DOHH2 (cell line): ENCODE data around the gene HTRA3.

Experiments
- H3F3A ChIP-seq: fragments of 200-600 bp; sonication (generic), shearing (Covaris generic); 2 replicates; pipeline ENCODE4 v1.6.0; 2016; ENCODE audit warnings: antibody characterized with exemption, mild to moderate bottlenecking; ENCODE audit not compliant: control insufficient read depth, insufficient read depth
- H3K27ac ChIP-seq: fragments of 200-600 bp; sonication (generic); 2 replicates; pipeline ENCODE4 v1.5.1; 2014; ENCODE audit warnings: low read depth, mild to moderate bottlenecking, low read length, moderate library complexity
- H3K27me3 ChIP-seq: fragments of 200-600 bp; sonication (generic); 2 replicates; pipeline ENCODE4 v1.6.1; 2014; ENCODE audit warnings: mild to moderate bottlenecking, low read length, mixed read lengths; ENCODE audit not compliant: control insufficient read depth
- H3K36me3 ChIP-seq: fragments of 200-600 bp; sonication (generic); 2 replicates; pipeline ENCODE4 v1.6.1; 2014; ENCODE audit warnings: mild to moderate bottlenecking, low read length, moderate library complexity, mixed read lengths; ENCODE audit not compliant: control insufficient read depth
- H3K4me1 ChIP-seq: fragments of 200-600 bp; sonication (generic); 2 replicates; pipeline ENCODE4 v1.6.1; 2014; ENCODE audit warnings: mild to moderate bottlenecking, low read length, mixed read lengths; ENCODE audit not compliant: control insufficient read depth
- H3K4me2 ChIP-seq: fragments of 200-600 bp; sonication (generic); 2 replicates; pipeline ENCODE4 v1.6.0; 2014; ENCODE audit warnings: mild to moderate bottlenecking, low read length, moderate library complexity
- H3K4me3 ChIP-seq: fragments of 200-600 bp; sonication (generic); 2 replicates; pipeline ENCODE4 v1.5.1; 2014; ENCODE audit warnings: mild to moderate bottlenecking, low read length, mixed read lengths
- H3K79me2 ChIP-seq: fragments of 200-600 bp; sonication (generic); 2 replicates; pipeline ENCODE4 v1.6.1; 2014; ENCODE audit warnings: mild to moderate bottlenecking, low read length, mixed read lengths; ENCODE audit not compliant: control insufficient read depth
- H3K9me2 ChIP-seq: fragments of 200-600 bp; sonication (generic); replicated peaks from 2 replicates; pipeline ENCODE4 v1.6.1; 2014; ENCODE audit warnings: mild to moderate bottlenecking, low read length, mixed read lengths; ENCODE audit not compliant: control insufficient read depth
- H3K9me3 ChIP-seq: fragments of 200-600 bp; sonication (generic); 2 replicates; pipeline ENCODE4 v1.6.1; 2014; ENCODE audit warnings: antibody characterized with exemption, low read length, mixed read lengths; ENCODE audit not compliant: control insufficient read depth, insufficient read depth
- H4K20me1 ChIP-seq: fragments of 200-600 bp; sonication (generic); 2 replicates; pipeline ENCODE4 v1.6.0; 2014; ENCODE audit warnings: low read depth, mild to moderate bottlenecking, antibody characterized with exemption, low read length, moderate library complexity; ENCODE audit not compliant: control insufficient read depth, insufficient read depth
- EZH2phosphoT487 ChIP-seq: fragments of 200-600 bp; sonication (generic); IDR thresholded peaks from 2 replicates; pipeline ENCODE4 v1.6.1; 2017; ENCODE audit warnings: borderline replicate concordance, mild to moderate bottlenecking, antibody characterized with exemption, low read length, moderate library complexity, mixed read lengths
- TF ChIP-seq, protein P1 (sequence below): fragments of 200-600 bp; sonication (generic); IDR thresholded peaks from one replicate; pipeline ENCODE4 v1.5.1; 2014; ENCODE audit warnings: antibody characterized with exemption, mild to moderate bottlenecking, low read depth, low read length; ENCODE audit not compliant: poor library complexity, severe bottlenecking

HTRA3 gene

DNA sequence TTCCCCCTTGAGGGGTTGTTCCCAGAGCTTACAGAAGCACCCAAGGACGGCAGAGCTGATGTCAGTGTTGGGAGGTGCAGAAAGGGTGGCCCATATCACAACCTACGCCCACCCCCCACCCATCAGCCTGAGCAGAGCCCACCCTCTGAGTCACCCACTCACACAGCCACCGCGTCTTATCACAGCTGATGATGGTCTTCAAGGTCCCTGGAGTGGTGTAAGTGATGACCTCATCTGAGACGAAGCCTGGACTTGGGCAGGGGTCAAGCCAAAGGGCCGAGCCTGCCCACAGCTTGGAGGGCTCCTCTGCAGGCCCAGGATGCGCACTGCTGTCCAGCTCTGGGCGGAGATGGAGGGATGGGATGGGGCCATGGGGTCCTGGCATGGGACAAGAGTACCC, 3.0 kb upstream of the HTRA3 start:
- Histone ChIP-seq H3K79me2 (no peaks in the 10 kb centered on the region), H3K36me3 (no peaks in the 10 kb centered on the region), H3F3A (no peaks in the 10 kb centered on the region), H3K27me3 (no peaks in the 10 kb centered on the region), H3K4me3 (no peak overlapping the region), H3K27ac (no peak overlapping the region), H3K4me1 (no peaks in the 10 kb centered on the region), H3K9me3 (no peaks in the 10 kb centered on the region), H3K9me2 (no peaks in the 10 kb centered on the region), H4K20me1 (no peaks in the 10 kb centered on the region), H3K4me2 (no peak overlapping the region)
- no peak for TF ChIP-seq EZH2phosphoT487
- TF ChIP-seq, protein P1, sequence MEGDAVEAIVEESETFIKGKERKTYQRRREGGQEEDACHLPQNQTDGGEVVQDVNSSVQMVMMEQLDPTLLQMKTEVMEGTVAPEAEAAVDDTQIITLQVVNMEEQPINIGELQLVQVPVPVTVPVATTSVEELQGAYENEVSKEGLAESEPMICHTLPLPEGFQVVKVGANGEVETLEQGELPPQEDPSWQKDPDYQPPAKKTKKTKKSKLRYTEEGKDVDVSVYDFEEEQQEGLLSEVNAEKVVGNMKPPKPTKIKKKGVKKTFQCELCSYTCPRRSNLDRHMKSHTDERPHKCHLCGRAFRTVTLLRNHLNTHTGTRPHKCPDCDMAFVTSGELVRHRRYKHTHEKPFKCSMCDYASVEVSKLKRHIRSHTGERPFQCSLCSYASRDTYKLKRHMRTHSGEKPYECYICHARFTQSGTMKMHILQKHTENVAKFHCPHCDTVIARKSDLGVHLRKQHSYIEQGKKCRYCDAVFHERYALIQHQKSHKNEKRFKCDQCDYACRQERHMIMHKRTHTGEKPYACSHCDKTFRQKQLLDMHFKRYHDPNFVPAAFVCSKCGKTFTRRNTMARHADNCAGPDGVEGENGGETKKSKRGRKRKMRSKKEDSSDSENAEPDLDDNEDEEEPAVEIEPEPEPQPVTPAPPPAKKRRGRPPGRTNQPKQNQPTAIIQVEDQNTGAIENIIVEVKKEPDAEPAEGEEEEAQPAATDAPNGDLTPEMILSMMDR: no peak

DNA sequence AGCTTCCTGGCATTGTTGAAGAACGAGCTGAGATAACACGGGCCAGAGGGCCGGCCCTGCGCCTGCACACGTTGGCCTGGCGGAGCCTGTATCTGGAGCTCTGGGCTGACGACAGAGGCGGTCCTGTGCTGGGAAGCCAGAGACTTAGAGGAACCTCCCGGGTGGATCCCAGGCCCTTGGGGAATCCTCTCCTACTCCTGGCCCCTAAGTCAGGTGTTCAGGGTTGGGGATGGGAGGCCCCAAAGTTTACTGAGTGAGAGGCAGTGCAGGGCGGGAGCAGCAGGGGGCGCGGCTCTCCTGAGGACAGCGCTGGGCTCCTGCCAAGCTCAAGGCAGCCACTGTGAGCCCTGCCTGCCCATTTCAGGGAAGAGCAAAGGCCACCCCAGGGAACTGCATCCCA, 2.5 kb upstream of the HTRA3 start:
- H3K4me3 ChIP-seq: no peak overlapping the region
- no peaks in the 10 kb centered on the region for H3K27me3 ChIP-seq
- no peaks in the 10 kb centered on the region for H3K9me2 ChIP-seq
- H3K9me3 ChIP-seq: no peaks in the 10 kb centered on the region
- H4K20me1 ChIP-seq: no peaks in the 10 kb centered on the region
- H3K4me1 ChIP-seq: no peaks in the 10 kb centered on the region
- H3F3A ChIP-seq: no peaks in the 10 kb centered on the region
- TF ChIP-seq EZH2phosphoT487: no peak
- TF ChIP-seq, protein P1: peak; percentile 87
- no peak overlapping the region for H3K4me2 ChIP-seq
- H3K79me2 ChIP-seq: no peaks in the 10 kb centered on the region
- H3K27ac ChIP-seq: no peak overlapping the region
- no peaks in the 10 kb centered on the region for H3K36me3 ChIP-seq

DNA sequence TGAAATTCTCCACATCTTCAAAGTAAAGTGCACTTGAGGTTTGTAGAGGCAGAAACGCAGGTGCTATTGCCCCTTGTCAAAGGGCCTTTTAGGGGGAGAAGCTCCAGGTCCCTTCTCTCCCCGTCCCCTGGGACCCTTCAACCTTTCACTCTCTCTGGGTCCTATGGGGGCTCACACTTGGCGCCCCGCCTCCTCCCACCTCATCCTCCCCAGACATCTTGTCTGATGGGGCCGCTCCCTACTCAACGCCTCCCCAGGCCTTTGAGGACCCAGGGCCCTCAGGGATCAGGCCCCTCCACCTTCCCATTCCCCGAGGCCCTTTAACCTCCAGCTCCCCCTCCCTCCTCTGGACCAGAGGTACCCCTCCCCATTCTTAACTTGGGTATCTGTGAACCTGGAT, 1.3 kb upstream of the HTRA3 start:
- TF ChIP-seq EZH2phosphoT487: no peak
- TF ChIP-seq, protein P1: no peak
- no peak overlapping the region for H3K4me2 ChIP-seq
- H3K27ac ChIP-seq: no peak overlapping the region
- H3K36me3 ChIP-seq: no peaks in the 10 kb centered on the region
- no peaks in the 10 kb centered on the region for H3K9me2 ChIP-seq
- H3K27me3 ChIP-seq: no peaks in the 10 kb centered on the region
- H3K4me1 ChIP-seq: no peaks in the 10 kb centered on the region
- H3K9me3 ChIP-seq: no peaks in the 10 kb centered on the region
- H4K20me1 ChIP-seq: no peaks in the 10 kb centered on the region
- H3K79me2 ChIP-seq: no peaks in the 10 kb centered on the region
- no peaks in the 10 kb centered on the region for H3F3A ChIP-seq
- H3K4me3 ChIP-seq: no peak overlapping the region
